Fibroblast of pulmonary artery (primary cell): ENCODE data around the gene HADHA.

Experiments used
- DNase-seq: peaks from one replicate; pipeline ENCODE4 v3.0.0-alpha.2; 2010; ENCODE audit warnings: low read depth
- H3K4me3 ChIP-seq: replicated peaks from 2 replicates; pipeline ENCODE4 v1.5.1; 2011; ENCODE audit warnings: low read depth, mild to moderate bottlenecking, control low read depth, low read length, moderate library complexity
- CTCF ChIP-seq: IDR thresholded peaks from 2 replicates; pipeline ENCODE4 v1.5.1; 2011; ENCODE audit warnings: mild to moderate bottlenecking, control low read depth, low read length, inconsistent platforms; ENCODE audit errors: missing control alignments

HADHA gene

DNA sequence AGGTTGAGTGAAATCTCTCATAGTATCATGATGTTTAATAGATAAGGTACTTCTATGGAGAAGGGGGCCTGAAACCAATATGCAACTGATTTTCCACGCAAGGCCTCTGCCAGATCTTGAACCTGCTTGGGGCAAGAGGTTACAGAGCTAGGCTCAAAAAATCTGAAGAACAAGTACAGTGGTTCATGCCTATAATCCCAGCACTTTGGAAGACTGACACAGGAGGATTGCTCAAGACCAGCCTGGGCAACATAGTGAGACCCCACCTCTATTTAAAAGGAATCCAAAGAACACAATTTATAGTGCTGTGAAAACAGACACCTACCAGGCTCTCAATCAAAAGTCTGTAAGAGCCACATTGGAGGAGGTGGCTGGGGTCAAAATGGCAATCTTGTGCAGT lies 28.6 kb downstream of the HADHA start:
- DNase-seq = no peak
- no peak for TF ChIP-seq CTCF
- no peak overlapping the region for H3K4me3 ChIP-seq

DNA sequence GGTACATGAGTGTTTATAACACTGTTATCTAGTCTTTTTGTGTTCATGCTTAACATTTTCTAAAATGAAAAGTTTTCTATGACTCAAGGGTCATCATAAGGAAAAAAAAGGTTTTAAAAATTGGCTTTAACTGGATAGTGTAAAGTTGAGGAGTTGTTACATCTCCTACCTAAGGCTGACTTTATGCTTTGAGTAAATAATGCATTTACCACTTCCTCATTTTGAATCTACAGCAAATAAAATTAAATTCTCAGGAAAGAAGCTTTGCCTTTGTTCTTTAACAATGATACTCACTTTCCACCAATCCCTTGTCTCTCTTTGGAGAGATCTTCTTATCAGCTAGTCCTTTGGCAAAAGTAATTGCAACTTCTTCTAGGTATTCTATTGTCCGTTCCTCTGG lies 29.7 kb downstream of the HADHA start:
- no peak for DNase-seq
- TF ChIP-seq CTCF = no peak
- H3K4me3 ChIP-seq = no peak overlapping the region

- TF ChIP-seq CTCF = no peak
- DNase-seq = no peak
- no peak overlapping the region for H3K4me3 ChIP-seq
Measured at GRCh38 chr2:26212011-26212410, 32.4 kb downstream of the HADHA start.

DNA sequence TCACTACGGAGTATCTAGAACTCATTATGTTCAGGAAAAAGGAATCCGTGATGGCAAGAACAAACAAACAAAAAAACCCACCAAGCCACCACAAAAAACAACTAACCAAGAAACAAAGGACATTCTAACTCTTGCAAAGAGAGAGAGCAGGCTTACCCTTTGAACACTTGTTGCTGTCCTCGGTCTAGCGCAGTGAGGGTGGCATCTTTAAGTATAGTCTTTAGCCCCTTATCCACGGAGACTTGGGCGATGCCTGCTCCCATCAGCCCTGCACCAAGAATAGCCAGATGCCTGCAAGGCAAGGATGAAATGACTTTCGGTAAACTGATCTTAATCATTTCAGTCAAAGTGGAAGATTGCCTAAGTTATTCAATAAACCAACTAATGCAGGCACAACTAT lies 40.5 kb downstream of the HADHA start:
- no peak overlapping the region for H3K4me3 ChIP-seq
- no peak for DNase-seq
- TF ChIP-seq CTCF = no peak

- TF ChIP-seq CTCF = no peak
Measured at GRCh38 chr2:26202981-26203490, 41.4 kb downstream of the HADHA start.

DNA sequence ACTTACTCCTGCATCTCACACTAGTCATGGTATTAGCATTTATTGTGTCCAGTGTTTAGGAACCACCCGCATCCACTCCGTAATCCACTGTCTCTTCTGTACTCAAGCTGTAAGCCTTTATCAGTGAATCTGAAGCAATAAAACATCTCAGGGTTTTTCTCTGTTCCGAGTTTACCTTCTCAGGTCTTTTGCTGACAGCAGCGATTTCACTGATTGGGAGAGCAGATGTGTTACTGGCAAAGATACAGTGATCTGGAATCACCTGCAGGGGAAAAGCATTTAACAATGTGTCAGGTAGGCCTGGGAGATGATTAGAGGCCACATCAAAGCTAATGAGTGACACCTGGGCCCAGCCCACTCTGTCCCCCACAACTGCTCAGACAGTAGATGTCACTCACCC lies 46.9 kb downstream of the HADHA start:
- no peak for DNase-seq
- no peak for TF ChIP-seq CTCF
- no peak overlapping the region for H3K4me3 ChIP-seq

More at GRCh38 chr2:26202981-26203490, 41.4 kb downstream of the HADHA start:
- no peak for DNase-seq
- H3K4me3 ChIP-seq = no peak overlapping the region

GRCh38 chr2:26196683-26197418 lies 47.6 kb downstream of the HADHA start:
- H3K4me3 ChIP-seq = no peak overlapping the region
- no peak for TF ChIP-seq CTCF
- DNase-seq = no peak
